Gastrocnemius medialis (tissue), 4 donors: Measurements from ENCODE around the gene CTNNB1. TPM values are rescaled to one million over a fixed set of nuclear protein-coding genes. Genes with fewer than 3 reads are reported as not detected.

Experiments
- ATAC-seq, 2 donors: fragments of 150-250 bp; one replicate each; pipeline ENCODE4 v1.9.1; 2016
- DNase-seq, 2 donors: peaks; one replicate each; pipeline ENCODE4 v3.0.0-alpha.2; 2019
- H3K27ac ChIP-seq, 4 donors: fragments of 200-600 bp; sonication (generic); 1 replicate in 1 of 4; 2 replicates in 3 of 4; pipeline ENCODE4 v1.5.1; 2016 to 2018; ENCODE audit warnings: mild to moderate bottlenecking in 2 of 4, moderate library complexity in 1 of 4
- H3K27me3 ChIP-seq, 3 donors: fragments of 200-600 bp; sonication (generic) in 2 of 3; 1 replicate in 1 of 3; 2 replicates in 2 of 3; pipeline versions ENCODE4 v1.5.1 to v1.6.0; 2016 to 2019; ENCODE audit warnings: mild to moderate bottlenecking in 1 of 3, moderate library complexity in 1 of 3
- H3K36me3 ChIP-seq, 2 donors: fragments of 200-600 bp; sonication (generic) in 1 of 2; one replicate each; pipeline ENCODE4 v1.5.1; 2017 to 2018
- H3K4me1 ChIP-seq, 2 donors: fragments of 200-600 bp; sonication (generic) in 1 of 2; one replicate each; pipeline ENCODE4 v1.5.1; 2016 to 2017; ENCODE audit warnings: mild to moderate bottlenecking in 2 of 2
- H3K4me3 ChIP-seq, 4 donors: fragments of 200-600 bp; sonication (generic) in 3 of 4; 1 replicate in 1 of 4; 2 replicates in 3 of 4; pipeline ENCODE4 v1.5.1; 2016 to 2019; ENCODE audit warnings: mild to moderate bottlenecking in 2 of 4
- H3K9me3 ChIP-seq, 3 donors: fragments of 200-600 bp; sonication (generic) in 2 of 3; 1 replicate in 1 of 3; 2 replicates in 2 of 3; pipeline ENCODE4 v1.5.1; 2016 to 2019
- POLR2A ChIP-seq, 2 donors: fragments of 450-650 bp; IDR thresholded peaks; one replicate each; pipeline ENCODE4 v1.6.1; 2017; ENCODE audit warnings: antibody characterized with exemption in 2 of 2, mild to moderate bottlenecking in 2 of 2, moderate library complexity in 2 of 2
- in situ Hi-C, 4 donors: fragments of 200-750 bp; cut with MboI; loops; one replicate each; pipeline versions ENCODE4 v1.15.0 to v1.8.0; 2017; ENCODE audit warnings: low sequenced_read_pairs in 4 of 4
- intact Hi-C: fragments of 100-400 bp; cut with DNase I; formaldehyde crosslinking; loops from one replicate; pipeline ENCODE4 v1.15.1; 2023; ENCODE audit warnings: low total_unique reads
- total RNA-seq, 4 donors: library from RNA; depleted of rRNA; stranded (reverse); fragments of >200 nt; gene quantifications; one replicate each; pipeline versions ENCODE4 v1.1.0 to v1.2.3, GENCODE V29; 2016
- TF ChIP-seq, protein P1 (sequence below), 5 experiments: fragments of 450-650 bp in 3 of 5; fragments of 200-600 bp in 2 of 5; sonication (generic) in 2 of 5; IDR thresholded peaks in 4 of 5; conservative IDR thresholded peaks in 1 of 5; 1 replicate in 4 of 5; 2 replicates in 1 of 5; pipeline ENCODE4 v1.5.1; 2016 to 2019; ENCODE audit warnings: antibody characterized with exemption in 5 of 5, mild to moderate bottlenecking in 3 of 5, moderate library complexity in 3 of 5

The CTNNB1 gene
- total RNA-seq, 4 donors from 2014 or later, result 114 to 157 (median 150) TPM

DNA sequence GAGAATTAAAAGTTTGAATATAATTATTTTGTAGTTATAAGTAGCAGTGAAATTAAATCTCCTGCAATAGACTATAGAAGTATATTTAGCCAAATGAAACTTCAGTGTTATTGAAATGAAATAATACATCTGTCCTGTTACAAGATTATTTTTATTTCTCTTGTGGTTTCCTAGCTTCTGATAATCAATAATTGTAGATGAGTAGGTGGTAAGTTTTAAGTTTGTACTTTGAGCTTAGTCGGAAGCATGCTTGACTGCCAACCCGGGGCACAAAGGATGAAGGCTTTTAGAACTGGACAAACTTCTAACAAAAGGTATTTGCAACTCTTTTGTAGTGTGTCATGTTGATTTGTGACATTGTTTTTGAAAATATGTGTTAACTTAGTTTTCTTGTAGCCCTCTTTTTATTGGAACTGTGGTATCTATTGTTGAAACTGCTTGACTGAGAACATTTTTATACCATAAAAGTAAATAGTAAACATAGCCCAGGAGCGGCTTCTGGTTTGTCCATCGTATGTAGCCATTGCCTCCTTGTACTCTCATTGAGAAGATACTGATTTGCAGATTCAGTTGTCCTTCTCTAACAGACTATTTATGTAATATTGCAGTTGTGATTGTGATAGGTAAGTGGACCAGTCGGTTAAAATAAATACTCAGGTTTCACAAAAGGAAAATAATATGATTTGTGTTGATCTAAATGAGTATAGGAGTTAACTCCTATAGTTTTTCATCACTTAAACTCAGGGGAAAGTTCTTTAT is 2.9 kb downstream of the CTNNB1 start:
- in situ Hi-C loops, result loop anchor here in 3 of 4 donors (25.0 kb wide), 2 partner anchors 615 to 890 kb away; partner anchors contain the start of gene EIF1B (in 2 of the 3)
- Histone ChIP-seq H3K4me3 (peak overlapping the region in 3 of 4 donors; percentile 91 to 97 (median 97)), H3K36me3 (no peaks in the 10 kb centered on the region), H3K4me1 (peaks cover 56 to 68% of the 10 kb centered on the region in 2 donors), H3K27ac (peak overlapping the region in 3 of 4 donors; percentile 18 to 99 (median 42)), H3K27me3 (no peaks in the 10 kb centered on the region), H3K9me3 (no peaks in the 10 kb centered on the region)
- TF ChIP-seq, protein P1, sequence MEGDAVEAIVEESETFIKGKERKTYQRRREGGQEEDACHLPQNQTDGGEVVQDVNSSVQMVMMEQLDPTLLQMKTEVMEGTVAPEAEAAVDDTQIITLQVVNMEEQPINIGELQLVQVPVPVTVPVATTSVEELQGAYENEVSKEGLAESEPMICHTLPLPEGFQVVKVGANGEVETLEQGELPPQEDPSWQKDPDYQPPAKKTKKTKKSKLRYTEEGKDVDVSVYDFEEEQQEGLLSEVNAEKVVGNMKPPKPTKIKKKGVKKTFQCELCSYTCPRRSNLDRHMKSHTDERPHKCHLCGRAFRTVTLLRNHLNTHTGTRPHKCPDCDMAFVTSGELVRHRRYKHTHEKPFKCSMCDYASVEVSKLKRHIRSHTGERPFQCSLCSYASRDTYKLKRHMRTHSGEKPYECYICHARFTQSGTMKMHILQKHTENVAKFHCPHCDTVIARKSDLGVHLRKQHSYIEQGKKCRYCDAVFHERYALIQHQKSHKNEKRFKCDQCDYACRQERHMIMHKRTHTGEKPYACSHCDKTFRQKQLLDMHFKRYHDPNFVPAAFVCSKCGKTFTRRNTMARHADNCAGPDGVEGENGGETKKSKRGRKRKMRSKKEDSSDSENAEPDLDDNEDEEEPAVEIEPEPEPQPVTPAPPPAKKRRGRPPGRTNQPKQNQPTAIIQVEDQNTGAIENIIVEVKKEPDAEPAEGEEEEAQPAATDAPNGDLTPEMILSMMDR (IDR thresholded peaks at IDR 0.05 in 4 of 5, conservative IDR thresholded peaks at IDR 0.05 in 1 of 5), result no peak
- TF ChIP-seq POLR2A (IDR thresholded peaks at IDR 0.05), result no peak
- ATAC-seq (no peak), DNase-seq (no peak)
- intact Hi-C loops, result loop anchor here (5.0 kb wide), 2 partner anchors 480 to 895 kb away; partner anchors contain the start of gene EIF1B

DNA sequence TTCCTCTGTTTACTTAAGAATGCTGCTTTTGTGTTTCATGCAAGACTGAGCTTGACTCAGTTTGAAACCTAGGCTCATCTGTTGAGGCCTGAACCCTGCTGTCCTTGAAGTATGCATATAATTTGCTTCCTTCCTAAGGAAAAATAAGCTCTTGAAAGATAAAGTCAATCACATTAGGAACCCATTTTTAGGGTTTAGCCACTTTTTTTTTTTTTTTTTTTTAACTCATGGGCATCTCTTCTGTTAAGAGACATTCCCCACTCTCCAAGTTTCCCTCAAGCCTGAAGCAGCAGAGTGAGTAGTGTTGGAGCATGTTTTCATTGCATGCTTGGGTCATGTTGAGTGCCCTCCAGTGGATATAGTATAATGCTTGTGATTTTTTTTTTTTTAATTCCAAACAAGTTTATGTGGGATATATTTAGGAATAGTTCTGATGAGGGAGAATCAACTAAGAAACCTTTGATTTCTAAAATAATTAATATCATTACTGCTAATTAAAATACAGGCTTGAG is 3.6 kb downstream of the CTNNB1 start:
- ATAC-seq, result no peak
- Histone ChIP-seq H3K9me3 (no peaks in the 10 kb centered on the region), H3K4me3 (peak overlapping the region in 2 of 4 donors; percentile 97), H3K36me3 (no peaks in the 10 kb centered on the region), H3K4me1 (peaks cover 62 to 74% of the 10 kb centered on the region in 2 donors), H3K27ac (peak overlapping the region in 3 of 4 donors; percentile 18 to 99 (median 42)), H3K27me3 (no peaks in the 10 kb centered on the region)
- in situ Hi-C loops, result loop anchor here in 3 of 4 donors (25.0 kb wide), 2 partner anchors 616 to 891 kb away; partner anchors contain the start of gene EIF1B (in 2 of the 3)
- DNase-seq, result peak in 1 of 2 donors; percentile 18
- intact Hi-C loops, result loop anchor here (5.0 kb wide), 2 partner anchors 481 to 896 kb away; partner anchors contain the start of gene EIF1B
- TF ChIP-seq POLR2A (IDR thresholded peaks at IDR 0.05), result no peak
- TF ChIP-seq, protein P1 (IDR thresholded peaks at IDR 0.05 in 4 of 5, conservative IDR thresholded peaks at IDR 0.05 in 1 of 5), result peak in 1 of 5 experiments; percentile 36

DNA sequence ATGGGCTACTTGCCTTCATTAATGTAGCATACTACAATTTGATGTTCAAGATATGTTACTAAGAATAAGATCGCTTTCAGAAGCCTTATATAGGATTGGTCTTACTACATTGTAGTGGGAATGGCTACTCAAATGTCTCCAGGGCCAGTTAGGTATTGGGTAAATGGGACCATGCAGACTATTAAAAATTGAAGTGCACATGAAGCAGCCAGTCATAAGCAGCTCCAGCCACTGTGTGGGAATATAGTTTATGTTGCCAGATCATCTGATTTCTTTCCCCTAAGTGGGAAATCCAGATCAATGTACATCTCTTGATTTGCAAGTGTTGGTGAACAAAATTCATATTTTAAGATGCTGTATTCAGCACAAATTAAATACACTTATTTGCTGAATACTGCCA is 5.1 kb downstream of the CTNNB1 start:
- intact Hi-C loops (loop anchor here (5.0 kb wide), 2 partner anchors 482 to 897 kb away; partner anchors contain the start of gene EIF1B), in situ Hi-C loops (loop anchor here in 3 of 4 donors (25.0 kb wide), 2 partner anchors 617 to 892 kb away; partner anchors contain the start of gene EIF1B (in 2 of the 3))
- peak overlapping the region in 1 of 4 donors; percentile 15 for H3K4me3 ChIP-seq
- peaks cover 77 to 84% of the 10 kb centered on the region in 2 donors for H3K4me1 ChIP-seq
- no peak overlapping the region for H3K27ac ChIP-seq
- ATAC-seq (no peak), DNase-seq (no peak)
- no peaks in the 10 kb centered on the region for H3K36me3 ChIP-seq
- H3K27me3 ChIP-seq, result no peaks in the 10 kb centered on the region
- TF ChIP-seq, protein P1 (IDR thresholded peaks at IDR 0.05 in 4 of 5, conservative IDR thresholded peaks at IDR 0.05 in 1 of 5), result no peak
- TF ChIP-seq POLR2A (IDR thresholded peaks at IDR 0.05), result no peak
- no peaks in the 10 kb centered on the region for H3K9me3 ChIP-seq

DNA sequence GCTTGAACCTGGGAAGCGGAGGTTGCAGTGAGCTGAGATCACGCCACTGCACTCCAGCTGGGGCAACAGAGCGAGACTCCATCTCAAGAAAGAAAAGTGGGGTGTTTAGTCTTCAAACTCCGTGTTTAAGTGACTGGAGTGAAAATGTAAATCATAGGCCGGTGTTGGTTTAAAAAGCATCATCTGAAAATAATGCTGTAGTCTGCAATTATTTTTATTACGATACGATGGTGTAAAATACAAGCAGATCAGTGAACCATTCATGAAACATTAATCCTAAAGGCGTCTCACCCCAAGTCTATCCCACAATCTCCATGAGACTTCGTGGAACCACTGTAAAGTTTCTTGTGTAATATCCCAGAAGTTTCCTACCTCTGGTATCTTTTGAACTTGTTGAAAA is 6.3 kb downstream of the CTNNB1 start:
- intact Hi-C loops (no loop called here), in situ Hi-C loops (loop anchor here in 3 of 4 donors (25.0 kb wide), 2 partner anchors 618 to 893 kb away; partner anchors contain the start of gene EIF1B (in 2 of the 3))
- TF ChIP-seq, protein P1 (IDR thresholded peaks at IDR 0.05 in 4 of 5, conservative IDR thresholded peaks at IDR 0.05 in 1 of 5), result no peak
- TF ChIP-seq POLR2A (IDR thresholded peaks at IDR 0.05), result no peak
- H3K27me3 ChIP-seq, result no peaks in the 10 kb centered on the region
- H3K36me3 ChIP-seq, result no peaks in the 10 kb centered on the region
- H3K27ac ChIP-seq, result no peak overlapping the region
- DNase-seq (no peak), ATAC-seq (no peak)
- no peaks in the 10 kb centered on the region for H3K9me3 ChIP-seq
- H3K4me3 ChIP-seq, result no peak overlapping the region
- peaks cover 76 to 87% of the 10 kb centered on the region in 2 donors for H3K4me1 ChIP-seq
